ENCODE data around the gene WFDC1. TPM values are rescaled to one million over a fixed set of nuclear protein-coding genes. Genes with fewer than 3 reads are reported as not detected.

Gene WFDC1
- total RNA-seq, 1 donor from 2014 or later, result 0.14 TPM

GRCh38 chr16:84326545-84326944, 31.9 kb downstream of the WFDC1 start:
- H3K27me3 Mint-ChIP-seq (ENCODE audit: low read depth), result peaks cover 3% of the 10 kb centered on the region
- H3K4me1 Mint-ChIP-seq, result peaks cover 13% of the 10 kb centered on the region
- no peaks in the 10 kb centered on the region for H3K36me3 Mint-ChIP-seq (ENCODE audit: low read depth)
- H3K27ac Mint-ChIP-seq (ENCODE audit: unreplicated experiment), result no peak overlapping the region
- H3K9me3 Mint-ChIP-seq, result no peaks in the 10 kb centered on the region
- H3K4me3 Mint-ChIP-seq, result no peak overlapping the region
- no peak for TF ChIP-seq CTCF (conservative IDR thresholded peaks at IDR 0.05)
- DNase-seq (ENCODE audit: low read depth, low spot score), result no peak

- Mint-ChIP-seq H3K9me3 (no peaks in the 10 kb centered on the region), H3K27ac (ENCODE audit: unreplicated experiment) (peak overlapping the region; percentile 81), H3K4me3 (no peak overlapping the region), H3K36me3 (ENCODE audit: low read depth) (no peaks in the 10 kb centered on the region), H3K27me3 (ENCODE audit: low read depth) (peaks cover 3% of the 10 kb centered on the region), H3K4me1 (peaks cover 15% of the 10 kb centered on the region)
- no peak for TF ChIP-seq CTCF (conservative IDR thresholded peaks at IDR 0.05)
- DNase-seq (ENCODE audit: low read depth, low spot score), result no peak
Observed at GRCh38 chr16:84327926-84328505, 33.3 kb downstream of the WFDC1 start.

GRCh38 chr16:84329016-84329415, 34.3 kb downstream of the WFDC1 start:
- Mint-ChIP-seq H3K36me3 (ENCODE audit: low read depth) (no peaks in the 10 kb centered on the region), H3K27ac (ENCODE audit: unreplicated experiment) (no peak overlapping the region), H3K4me3 (no peak overlapping the region), H3K4me1 (peaks cover 15% of the 10 kb centered on the region), H3K9me3 (no peaks in the 10 kb centered on the region), H3K27me3 (ENCODE audit: low read depth) (peaks cover 3% of the 10 kb centered on the region)
- no peak for DNase-seq (ENCODE audit: low read depth, low spot score)
- no peak for TF ChIP-seq CTCF (conservative IDR thresholded peaks at IDR 0.05)

GRCh38 chr16:84329843-84330684, 35.4 kb downstream of the WFDC1 start:
- no peak for DNase-seq (ENCODE audit: low read depth, low spot score)
- H3K4me1 Mint-ChIP-seq, result peaks cover 15% of the 10 kb centered on the region
- no peak for TF ChIP-seq CTCF (conservative IDR thresholded peaks at IDR 0.05)
- no peaks in the 10 kb centered on the region for H3K36me3 Mint-ChIP-seq (ENCODE audit: low read depth)
- H3K4me3 Mint-ChIP-seq, result no peak overlapping the region
- peaks cover 3% of the 10 kb centered on the region for H3K27me3 Mint-ChIP-seq (ENCODE audit: low read depth)
- H3K9me3 Mint-ChIP-seq, result no peaks in the 10 kb centered on the region
- peak overlapping the region; percentile 70 for H3K27ac Mint-ChIP-seq (ENCODE audit: unreplicated experiment)

- Mint-ChIP-seq H3K4me3 (no peak overlapping the region), H3K9me3 (no peaks in the 10 kb centered on the region), H3K36me3 (ENCODE audit: low read depth) (peaks cover 2% of the 10 kb centered on the region), H3K4me1 (peaks cover 15% of the 10 kb centered on the region), H3K27ac (ENCODE audit: unreplicated experiment) (no peak overlapping the region), H3K27me3 (ENCODE audit: low read depth) (peaks cover 3% of the 10 kb centered on the region)
- DNase-seq (ENCODE audit: low read depth, low spot score), result no peak
- TF ChIP-seq CTCF (conservative IDR thresholded peaks at IDR 0.05), result no peak
Observed at GRCh38 chr16:84330685-84331050, 36.0 kb downstream of the WFDC1 start.

All from neural crest cell (in vitro differentiated cells).